SK-N-SH (cell line): ENCODE measurements around the gene ARID5A.

Source experiments
- EP300 ChIP-seq, 2 experiments: IDR thresholded peaks; 2 replicates each; pipeline versions ENCODE4 v1.4.0 to v1.6.1; 2012; ENCODE audit warnings: borderline replicate concordance in 1 of 2, low read depth in 1 of 2, low read length in 1 of 2
- FOXJ3 ChIP-seq: sonication (generic); formaldehyde crosslinking; IDR thresholded peaks from 2 replicates; pipeline ENCODE4 v1.5.1; 2020; ENCODE audit warnings: mild to moderate bottlenecking, missing genetic modification reagents
- GABPA ChIP-seq: IDR thresholded peaks from 2 replicates; pipeline ENCODE4 v1.4.0; 2012; ENCODE audit warnings: low read depth, mild to moderate bottlenecking
- NFIC ChIP-seq: IDR thresholded peaks from 2 replicates; pipeline ENCODE4 v1.4.0; 2012; ENCODE audit warnings: borderline replicate concordance
- POLR2AphosphoS5 ChIP-seq: IDR thresholded peaks from 2 replicates; pipeline ENCODE4 v1.6.1; 2012; ENCODE audit warnings: low read depth, low read length
- RAD21 ChIP-seq: IDR thresholded peaks from 2 replicates; pipeline ENCODE4 v1.6.1; 2012; ENCODE audit warnings: mild to moderate bottlenecking, low read length
- SMC3 ChIP-seq: IDR thresholded peaks from 2 replicates; pipeline ENCODE4 v1.6.1; 2012; ENCODE audit warnings: low read depth, low read length, improper control_type of control experiment
- TF ChIP-seq, protein P1 (sequence below): fragments of 200-600 bp; sonication (generic); IDR thresholded peaks from 2 replicates; pipeline ENCODE4 v1.6.1; 2017; ENCODE audit warnings: antibody characterized with exemption, mild to moderate bottlenecking, moderate library complexity
- TF ChIP-seq, protein P2 (sequence below): fragments of 150-350 bp; IDR thresholded peaks from 2 replicates; pipeline ENCODE4 v1.6.1; 2017; ENCODE audit warnings: antibody characterized with exemption, low read length, low read depth, borderline replicate concordance
- TF ChIP-seq, protein P3 (sequence below): IDR thresholded peaks from 2 replicates; pipeline ENCODE4 v1.4.0; 2012; ENCODE audit warnings: low read depth, borderline replicate concordance
- TF ChIP-seq, protein P4 (sequence below): IDR thresholded peaks from 2 replicates; pipeline ENCODE4 v1.4.0; 2012; ENCODE audit warnings: low read depth, borderline replicate concordance

DNA sequence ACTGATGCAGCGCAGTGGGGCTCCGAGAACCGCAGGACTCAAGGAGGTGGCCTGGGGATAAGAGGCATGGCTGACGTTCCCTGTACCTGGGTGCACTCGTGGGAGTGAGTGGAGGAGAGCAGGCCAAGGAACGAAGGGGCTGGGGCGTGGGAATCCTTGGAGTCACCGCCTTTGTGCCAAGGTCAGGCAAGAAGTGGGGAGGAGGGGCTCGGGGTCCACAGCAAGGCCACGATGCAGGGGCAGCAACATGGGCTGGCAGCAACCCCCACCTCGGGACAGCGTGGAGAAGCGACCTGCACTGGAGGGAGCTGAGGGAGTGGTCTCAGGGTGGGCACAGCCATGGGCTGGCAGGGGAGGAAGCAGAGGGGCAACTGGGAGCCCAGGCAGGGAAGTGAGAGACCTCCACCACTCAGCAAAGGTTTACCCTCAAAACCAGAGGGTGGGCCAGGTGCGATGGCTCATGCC lies 18.6 kb downstream of the ARID5A start:
- TF ChIP-seq RAD21 (no peak), SMC3 (no peak), FOXJ3 (CRISPR knock-in tag) (no peak), NFIC (no peak), GABPA (no peak), EP300 (IDR thresholded peaks at IDR 0.05; ENCODE audit: borderline replicate concordance in 1 of 2, low read depth in 1 of 2, low read length in 1 of 2) (no peak), POLR2AphosphoS5 (no peak)
- TF ChIP-seq, protein P1, sequence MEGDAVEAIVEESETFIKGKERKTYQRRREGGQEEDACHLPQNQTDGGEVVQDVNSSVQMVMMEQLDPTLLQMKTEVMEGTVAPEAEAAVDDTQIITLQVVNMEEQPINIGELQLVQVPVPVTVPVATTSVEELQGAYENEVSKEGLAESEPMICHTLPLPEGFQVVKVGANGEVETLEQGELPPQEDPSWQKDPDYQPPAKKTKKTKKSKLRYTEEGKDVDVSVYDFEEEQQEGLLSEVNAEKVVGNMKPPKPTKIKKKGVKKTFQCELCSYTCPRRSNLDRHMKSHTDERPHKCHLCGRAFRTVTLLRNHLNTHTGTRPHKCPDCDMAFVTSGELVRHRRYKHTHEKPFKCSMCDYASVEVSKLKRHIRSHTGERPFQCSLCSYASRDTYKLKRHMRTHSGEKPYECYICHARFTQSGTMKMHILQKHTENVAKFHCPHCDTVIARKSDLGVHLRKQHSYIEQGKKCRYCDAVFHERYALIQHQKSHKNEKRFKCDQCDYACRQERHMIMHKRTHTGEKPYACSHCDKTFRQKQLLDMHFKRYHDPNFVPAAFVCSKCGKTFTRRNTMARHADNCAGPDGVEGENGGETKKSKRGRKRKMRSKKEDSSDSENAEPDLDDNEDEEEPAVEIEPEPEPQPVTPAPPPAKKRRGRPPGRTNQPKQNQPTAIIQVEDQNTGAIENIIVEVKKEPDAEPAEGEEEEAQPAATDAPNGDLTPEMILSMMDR: no peak
- TF ChIP-seq, protein P2, sequence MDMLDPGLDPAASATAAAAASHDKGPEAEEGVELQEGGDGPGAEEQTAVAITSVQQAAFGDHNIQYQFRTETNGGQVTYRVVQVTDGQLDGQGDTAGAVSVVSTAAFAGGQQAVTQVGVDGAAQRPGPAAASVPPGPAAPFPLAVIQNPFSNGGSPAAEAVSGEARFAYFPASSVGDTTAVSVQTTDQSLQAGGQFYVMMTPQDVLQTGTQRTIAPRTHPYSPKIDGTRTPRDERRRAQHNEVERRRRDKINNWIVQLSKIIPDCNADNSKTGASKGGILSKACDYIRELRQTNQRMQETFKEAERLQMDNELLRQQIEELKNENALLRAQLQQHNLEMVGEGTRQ: no peak
- TF ChIP-seq, protein P3, sequence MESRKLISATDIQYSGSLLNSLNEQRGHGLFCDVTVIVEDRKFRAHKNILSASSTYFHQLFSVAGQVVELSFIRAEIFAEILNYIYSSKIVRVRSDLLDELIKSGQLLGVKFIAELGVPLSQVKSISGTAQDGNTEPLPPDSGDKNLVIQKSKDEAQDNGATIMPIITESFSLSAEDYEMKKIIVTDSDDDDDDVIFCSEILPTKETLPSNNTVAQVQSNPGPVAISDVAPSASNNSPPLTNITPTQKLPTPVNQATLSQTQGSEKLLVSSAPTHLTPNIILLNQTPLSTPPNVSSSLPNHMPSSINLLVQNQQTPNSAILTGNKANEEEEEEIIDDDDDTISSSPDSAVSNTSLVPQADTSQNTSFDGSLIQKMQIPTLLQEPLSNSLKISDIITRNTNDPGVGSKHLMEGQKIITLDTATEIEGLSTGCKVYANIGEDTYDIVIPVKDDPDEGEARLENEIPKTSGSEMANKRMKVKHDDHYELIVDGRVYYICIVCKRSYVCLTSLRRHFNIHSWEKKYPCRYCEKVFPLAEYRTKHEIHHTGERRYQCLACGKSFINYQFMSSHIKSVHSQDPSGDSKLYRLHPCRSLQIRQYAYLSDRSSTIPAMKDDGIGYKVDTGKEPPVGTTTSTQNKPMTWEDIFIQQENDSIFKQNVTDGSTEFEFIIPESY: no peak
- TF ChIP-seq, protein P4, sequence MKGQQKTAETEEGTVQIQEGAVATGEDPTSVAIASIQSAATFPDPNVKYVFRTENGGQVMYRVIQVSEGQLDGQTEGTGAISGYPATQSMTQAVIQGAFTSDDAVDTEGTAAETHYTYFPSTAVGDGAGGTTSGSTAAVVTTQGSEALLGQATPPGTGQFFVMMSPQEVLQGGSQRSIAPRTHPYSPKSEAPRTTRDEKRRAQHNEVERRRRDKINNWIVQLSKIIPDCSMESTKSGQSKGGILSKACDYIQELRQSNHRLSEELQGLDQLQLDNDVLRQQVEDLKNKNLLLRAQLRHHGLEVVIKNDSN: no peak
